GM12878 (cell line): ENCODE data around the gene NDUFV2.

ENCODE experiments used
- BCL11A ChIP-seq: IDR thresholded peaks from 2 replicates; pipeline ENCODE4 v1.6.1; 2011; ENCODE audit warnings: low read depth, low read length
- DPF2 ChIP-seq: fragments of 450-650 bp; IDR thresholded peaks from 2 replicates; pipeline ENCODE4 v1.6.1; 2017; ENCODE audit warnings: mild to moderate bottlenecking
- EZH2 ChIP-seq: IDR thresholded peaks from 2 replicates; pipeline ENCODE4 v1.6.1; 2012; ENCODE audit warnings: low read depth, mild to moderate bottlenecking, control low read depth, inconsistent platforms, low read length, borderline replicate concordance; ENCODE audit not compliant: control insufficient read depth
- HCFC1 ChIP-seq: fragments of 150-350 bp; IDR thresholded peaks from 2 replicates; pipeline ENCODE4 v1.6.1; 2014; ENCODE audit warnings: low read length
- NBN ChIP-seq: fragments of 450-650 bp; IDR thresholded peaks from 2 replicates; pipeline ENCODE4 v1.6.1; 2016
- POLR2A ChIP-seq: IDR thresholded peaks from 2 replicates; pipeline ENCODE4 v1.6.1; 2011; ENCODE audit warnings: low read depth, mild to moderate bottlenecking, low read length
- POLR2AphosphoS5 ChIP-seq: IDR thresholded peaks from 2 replicates; pipeline ENCODE4 v1.6.1; 2011; ENCODE audit warnings: mild to moderate bottlenecking, low read length, inconsistent platforms
- YY1 ChIP-seq: IDR thresholded peaks from 2 replicates; pipeline ENCODE4 v1.6.1; 2011; ENCODE audit warnings: low read depth, mild to moderate bottlenecking, low read length
- ZNF274 ChIP-seq: IDR thresholded peaks from one replicate; pipeline ENCODE4 v1.8.0; 2011; ENCODE audit not compliant: insufficient read length, insufficient read depth
- TF ChIP-seq, protein P1 (sequence below), 3 experiments: IDR thresholded peaks in 2 of 3; conservative IDR thresholded peaks in 1 of 3; 2 replicates each; pipeline ENCODE4 v1.5.1; 2011; ENCODE audit warnings: low read depth in 3 of 3, low read length in 3 of 3, mild to moderate bottlenecking in 3 of 3, control low read depth in 2 of 3, moderate library complexity in 2 of 3, inconsistent platforms in 1 of 3, mixed read lengths in 1 of 3; ENCODE audit not compliant: control insufficient read depth in 2 of 3, insufficient read depth in 1 of 3; ENCODE audit errors: extremely low read depth in 1 of 3
- TF ChIP-seq, protein P2 (sequence below): fragments of 450-650 bp; IDR thresholded peaks from 2 replicates; pipeline ENCODE4 v1.6.1; 2017; ENCODE audit warnings: mild to moderate bottlenecking
- TF ChIP-seq, protein P3 (sequence below): IDR thresholded peaks from 2 replicates; pipeline ENCODE4 v1.6.1; 2012; ENCODE audit warnings: mild to moderate bottlenecking, low read depth, low read length

DNA sequence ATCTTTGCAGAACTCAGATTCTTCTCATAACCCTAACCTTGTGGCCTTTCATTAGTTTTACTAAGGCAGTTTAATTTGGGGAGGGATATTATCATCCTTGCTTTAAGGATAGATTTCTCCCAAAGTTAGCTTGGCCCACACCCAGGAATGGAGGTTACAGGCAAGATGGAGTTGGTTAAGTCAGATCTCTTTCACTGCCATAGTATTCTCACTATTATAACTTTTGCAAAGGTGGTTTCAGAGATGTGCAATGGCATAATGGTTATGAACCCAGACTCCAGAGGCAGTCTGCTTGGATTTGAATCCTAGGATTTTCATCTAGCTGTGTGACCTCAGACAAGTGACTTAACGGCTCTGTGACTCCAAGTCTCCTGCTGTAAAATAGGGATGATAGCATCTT is 48.7 kb upstream of the NDUFV2 start:
- TF ChIP-seq YY1 (no peak), POLR2A (no peak), ZNF274 (no peak), BCL11A (no peak), DPF2 (no peak), HCFC1 (no peak), POLR2AphosphoS5 (no peak), EZH2 (no peak), NBN (no peak)
- TF ChIP-seq, protein P1, sequence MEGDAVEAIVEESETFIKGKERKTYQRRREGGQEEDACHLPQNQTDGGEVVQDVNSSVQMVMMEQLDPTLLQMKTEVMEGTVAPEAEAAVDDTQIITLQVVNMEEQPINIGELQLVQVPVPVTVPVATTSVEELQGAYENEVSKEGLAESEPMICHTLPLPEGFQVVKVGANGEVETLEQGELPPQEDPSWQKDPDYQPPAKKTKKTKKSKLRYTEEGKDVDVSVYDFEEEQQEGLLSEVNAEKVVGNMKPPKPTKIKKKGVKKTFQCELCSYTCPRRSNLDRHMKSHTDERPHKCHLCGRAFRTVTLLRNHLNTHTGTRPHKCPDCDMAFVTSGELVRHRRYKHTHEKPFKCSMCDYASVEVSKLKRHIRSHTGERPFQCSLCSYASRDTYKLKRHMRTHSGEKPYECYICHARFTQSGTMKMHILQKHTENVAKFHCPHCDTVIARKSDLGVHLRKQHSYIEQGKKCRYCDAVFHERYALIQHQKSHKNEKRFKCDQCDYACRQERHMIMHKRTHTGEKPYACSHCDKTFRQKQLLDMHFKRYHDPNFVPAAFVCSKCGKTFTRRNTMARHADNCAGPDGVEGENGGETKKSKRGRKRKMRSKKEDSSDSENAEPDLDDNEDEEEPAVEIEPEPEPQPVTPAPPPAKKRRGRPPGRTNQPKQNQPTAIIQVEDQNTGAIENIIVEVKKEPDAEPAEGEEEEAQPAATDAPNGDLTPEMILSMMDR (IDR thresholded peaks at IDR 0.05 in 2 of 3, conservative IDR thresholded peaks at IDR 0.05 in 1 of 3; ENCODE audit: control insufficient read depth in 2 of 3, extremely low read depth in 1 of 3, insufficient read depth in 1 of 3, low read depth in 3 of 3, low read length in 3 of 3) = no peak
- TF ChIP-seq, protein P2, sequence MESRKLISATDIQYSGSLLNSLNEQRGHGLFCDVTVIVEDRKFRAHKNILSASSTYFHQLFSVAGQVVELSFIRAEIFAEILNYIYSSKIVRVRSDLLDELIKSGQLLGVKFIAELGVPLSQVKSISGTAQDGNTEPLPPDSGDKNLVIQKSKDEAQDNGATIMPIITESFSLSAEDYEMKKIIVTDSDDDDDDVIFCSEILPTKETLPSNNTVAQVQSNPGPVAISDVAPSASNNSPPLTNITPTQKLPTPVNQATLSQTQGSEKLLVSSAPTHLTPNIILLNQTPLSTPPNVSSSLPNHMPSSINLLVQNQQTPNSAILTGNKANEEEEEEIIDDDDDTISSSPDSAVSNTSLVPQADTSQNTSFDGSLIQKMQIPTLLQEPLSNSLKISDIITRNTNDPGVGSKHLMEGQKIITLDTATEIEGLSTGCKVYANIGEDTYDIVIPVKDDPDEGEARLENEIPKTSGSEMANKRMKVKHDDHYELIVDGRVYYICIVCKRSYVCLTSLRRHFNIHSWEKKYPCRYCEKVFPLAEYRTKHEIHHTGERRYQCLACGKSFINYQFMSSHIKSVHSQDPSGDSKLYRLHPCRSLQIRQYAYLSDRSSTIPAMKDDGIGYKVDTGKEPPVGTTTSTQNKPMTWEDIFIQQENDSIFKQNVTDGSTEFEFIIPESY = no peak
- TF ChIP-seq, protein P3, sequence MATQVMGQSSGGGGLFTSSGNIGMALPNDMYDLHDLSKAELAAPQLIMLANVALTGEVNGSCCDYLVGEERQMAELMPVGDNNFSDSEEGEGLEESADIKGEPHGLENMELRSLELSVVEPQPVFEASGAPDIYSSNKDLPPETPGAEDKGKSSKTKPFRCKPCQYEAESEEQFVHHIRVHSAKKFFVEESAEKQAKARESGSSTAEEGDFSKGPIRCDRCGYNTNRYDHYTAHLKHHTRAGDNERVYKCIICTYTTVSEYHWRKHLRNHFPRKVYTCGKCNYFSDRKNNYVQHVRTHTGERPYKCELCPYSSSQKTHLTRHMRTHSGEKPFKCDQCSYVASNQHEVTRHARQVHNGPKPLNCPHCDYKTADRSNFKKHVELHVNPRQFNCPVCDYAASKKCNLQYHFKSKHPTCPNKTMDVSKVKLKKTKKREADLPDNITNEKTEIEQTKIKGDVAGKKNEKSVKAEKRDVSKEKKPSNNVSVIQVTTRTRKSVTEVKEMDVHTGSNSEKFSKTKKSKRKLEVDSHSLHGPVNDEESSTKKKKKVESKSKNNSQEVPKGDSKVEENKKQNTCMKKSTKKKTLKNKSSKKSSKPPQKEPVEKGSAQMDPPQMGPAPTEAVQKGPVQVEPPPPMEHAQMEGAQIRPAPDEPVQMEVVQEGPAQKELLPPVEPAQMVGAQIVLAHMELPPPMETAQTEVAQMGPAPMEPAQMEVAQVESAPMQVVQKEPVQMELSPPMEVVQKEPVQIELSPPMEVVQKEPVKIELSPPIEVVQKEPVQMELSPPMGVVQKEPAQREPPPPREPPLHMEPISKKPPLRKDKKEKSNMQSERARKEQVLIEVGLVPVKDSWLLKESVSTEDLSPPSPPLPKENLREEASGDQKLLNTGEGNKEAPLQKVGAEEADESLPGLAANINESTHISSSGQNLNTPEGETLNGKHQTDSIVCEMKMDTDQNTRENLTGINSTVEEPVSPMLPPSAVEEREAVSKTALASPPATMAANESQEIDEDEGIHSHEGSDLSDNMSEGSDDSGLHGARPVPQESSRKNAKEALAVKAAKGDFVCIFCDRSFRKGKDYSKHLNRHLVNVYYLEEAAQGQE = no peak
